IPS DF 19.7 (cell line): Measurements from ENCODE around the gene NR3C2.
"Not testable (repeated sequence)": the region's sequence is repeated elsewhere in the genome, so short reads cannot be mapped to it uniquely, and the experiment has no call there.

Experiments used
- DNase-seq: peaks from one replicate; pipeline ENCODE4 v3.0.0-alpha.2; 2013; ENCODE audit warnings: low read depth, low spot score

Gene NR3C2

GRCh38 chr4:148216866-148217814, 225.1 kb downstream of the NR3C2 start:
- DNase-seq: no peak

DNA sequence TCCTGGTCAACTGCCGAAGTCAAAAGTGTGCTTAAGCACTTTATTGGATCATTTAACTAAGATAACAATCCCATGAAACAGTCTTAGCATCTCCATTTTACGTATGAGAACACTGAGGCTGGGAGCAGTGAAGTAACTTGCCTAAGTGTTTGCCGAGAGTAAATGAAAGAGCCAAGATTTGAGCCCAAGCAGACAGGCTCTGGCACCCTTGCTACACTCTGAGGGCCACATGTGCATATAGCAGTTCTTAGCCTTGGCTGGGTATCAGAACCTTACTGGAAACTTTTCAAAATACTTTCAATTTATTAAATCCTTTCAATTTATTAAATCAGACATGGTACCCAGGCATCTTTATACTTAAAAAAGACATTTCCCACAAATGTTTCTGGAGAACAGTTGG, 225.9 kb downstream of the NR3C2 start:
- DNase-seq: no peak

GRCh38 chr4:148215202-148215601, 227.0 kb downstream of the NR3C2 start:
- DNase-seq: no peak

DNA sequence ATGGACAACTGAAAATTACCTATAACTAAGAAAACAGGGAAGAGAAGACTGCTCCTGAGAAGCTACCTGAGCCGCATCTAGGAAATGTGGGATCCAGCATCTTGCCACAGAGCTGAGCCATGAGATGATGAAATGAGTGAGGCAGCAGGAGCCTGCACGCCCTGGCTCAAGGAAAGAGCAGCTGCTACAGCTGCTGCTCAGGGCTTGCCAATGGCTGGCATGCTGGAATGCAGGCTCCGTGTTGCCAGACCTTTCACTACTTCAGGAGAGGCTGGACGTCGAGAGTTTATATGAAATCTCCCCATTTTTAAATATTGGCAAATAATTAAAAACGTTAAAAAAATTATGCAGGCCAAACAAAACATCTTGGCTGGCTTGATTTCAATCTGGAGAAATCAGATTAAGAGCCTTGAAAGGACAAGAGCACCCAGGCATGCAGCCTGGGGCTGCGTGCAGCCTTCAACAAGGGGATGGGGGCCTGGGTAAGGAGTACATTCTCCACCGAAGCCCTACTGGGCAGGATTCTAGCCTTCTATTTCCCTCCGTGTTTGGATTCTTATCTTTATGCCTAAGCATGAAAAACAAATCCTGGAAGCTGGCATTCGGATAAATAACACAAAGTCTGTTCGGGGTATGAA, 227.6 kb downstream of the NR3C2 start:
- no peak for DNase-seq

GRCh38 chr4:148211533-148211932, 230.7 kb downstream of the NR3C2 start:
- no peak for DNase-seq

DNA sequence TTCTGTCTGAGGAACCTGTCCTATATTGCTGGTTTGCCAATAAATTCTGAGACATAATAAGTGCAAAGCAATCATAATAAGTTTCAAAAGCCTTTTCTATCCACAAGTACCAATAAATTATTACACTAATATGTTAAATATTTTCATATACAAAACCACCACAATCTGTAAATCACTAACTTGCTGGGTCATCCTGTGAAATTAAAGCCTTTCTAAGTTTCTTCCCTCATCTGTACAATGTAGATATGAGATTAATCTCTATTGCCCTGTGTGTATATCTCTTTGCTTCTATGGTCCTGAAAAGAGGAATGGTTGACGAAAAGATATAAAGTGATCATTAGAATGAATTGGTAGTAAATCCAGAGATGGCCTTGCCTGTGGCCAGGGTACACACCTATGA, 231.6 kb downstream of the NR3C2 start:
- no peak for DNase-seq

DNA sequence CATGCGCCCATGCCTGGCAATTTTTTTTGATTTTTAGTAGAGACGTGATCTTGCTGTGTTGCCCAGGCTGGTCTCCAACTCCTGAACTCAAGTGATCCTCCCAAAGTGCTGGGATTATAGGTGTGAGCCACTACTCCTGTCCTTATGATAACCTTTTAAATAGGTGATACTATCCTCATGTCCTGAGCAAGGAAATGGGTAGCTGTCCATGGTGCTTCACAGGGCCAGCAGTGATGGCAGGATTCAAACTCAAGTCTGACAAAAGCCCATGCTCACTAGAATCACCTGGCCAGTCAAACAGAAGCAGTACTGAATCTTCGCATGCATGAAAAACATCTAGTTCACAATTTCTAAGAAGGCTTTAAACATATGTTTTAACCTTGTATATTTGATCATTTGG, 235.1 kb downstream of the NR3C2 start:
- DNase-seq: no peak

GRCh38 chr4:148205476-148205875, 236.7 kb downstream of the NR3C2 start:
- DNase-seq: no peak

DNA sequence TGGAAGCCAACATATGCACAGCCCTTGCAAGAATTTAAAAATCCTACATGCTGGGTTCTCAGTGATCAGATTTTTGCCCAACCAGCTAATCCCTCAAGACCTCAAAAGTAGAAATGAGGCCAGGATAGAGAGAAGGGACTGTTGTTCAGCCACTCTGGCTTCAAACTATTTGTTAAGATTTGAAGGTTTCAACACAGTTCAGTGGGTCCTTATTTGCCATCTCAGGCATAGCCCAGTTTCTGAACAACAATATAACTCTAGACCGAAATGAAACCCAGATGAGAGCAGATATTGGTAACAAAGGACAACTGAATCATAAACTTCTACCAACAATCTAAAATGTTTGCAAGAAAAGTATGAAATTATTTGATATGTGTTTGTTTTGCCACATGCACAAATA, 237.3 kb downstream of the NR3C2 start:
- no peak for DNase-seq

DNA sequence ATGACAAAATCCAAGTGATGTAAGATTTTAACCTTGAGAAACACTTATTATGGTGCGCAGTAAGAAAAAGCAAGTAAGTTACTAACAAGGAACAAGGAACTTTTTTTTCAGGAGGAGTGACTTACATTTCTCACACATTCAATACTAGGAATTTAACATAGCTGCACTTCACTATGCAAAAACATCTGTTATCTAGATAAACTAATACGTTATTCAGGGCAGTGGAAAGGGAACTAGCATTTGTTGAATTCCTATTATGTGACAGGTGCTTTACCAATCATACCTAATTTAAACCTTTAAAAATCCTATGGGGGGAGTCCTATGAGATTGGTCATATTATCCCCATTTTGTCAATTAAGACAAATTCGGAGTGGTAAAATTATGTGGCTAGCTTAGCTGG, 238.0 kb downstream of the NR3C2 start:
- no peak for DNase-seq

DNA sequence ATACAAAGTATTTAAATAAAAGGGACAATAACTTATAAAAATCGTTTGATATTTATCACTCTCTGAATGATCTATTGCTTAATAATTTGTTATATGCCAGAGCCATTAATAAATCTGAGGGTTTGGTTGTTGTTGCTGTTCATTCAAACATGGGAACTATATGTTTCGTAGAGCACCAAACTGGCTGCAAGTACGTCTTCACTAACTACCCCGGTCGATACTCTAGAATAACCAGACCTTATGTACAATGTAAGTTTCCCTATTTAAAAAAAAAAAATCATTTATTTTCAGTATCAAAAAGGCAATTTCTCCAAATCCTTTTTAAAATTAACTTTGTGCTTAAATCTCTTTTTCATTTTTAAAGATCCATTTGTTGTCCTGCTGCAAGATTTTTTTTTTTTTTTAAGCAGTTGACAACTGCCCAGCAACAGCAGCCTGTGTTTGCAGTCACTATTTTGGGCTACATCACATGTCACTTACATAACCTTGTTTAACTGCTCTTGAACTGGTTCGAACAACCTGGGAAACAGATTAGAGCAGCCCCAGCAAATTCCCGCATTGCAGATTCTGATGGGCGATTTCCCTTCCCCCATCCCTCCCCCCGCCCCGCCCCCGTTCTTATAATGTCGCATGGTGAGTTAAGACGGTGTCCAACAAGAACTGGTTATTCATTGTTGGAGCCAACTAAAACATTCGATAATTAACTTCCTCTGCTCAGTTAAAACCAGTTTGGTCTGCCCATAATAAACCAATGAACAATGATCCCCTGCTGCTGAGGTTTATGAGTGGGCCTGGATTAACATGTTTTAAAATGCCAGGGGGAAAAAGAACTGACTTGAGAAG, 238.9 kb downstream of the NR3C2 start:
- DNase-seq: peak; percentile 50

- DNase-seq: no peak
These were observed 241.3 kb downstream of the NR3C2 start for GRCh38 chr4:148200960-148201359.

DNA sequence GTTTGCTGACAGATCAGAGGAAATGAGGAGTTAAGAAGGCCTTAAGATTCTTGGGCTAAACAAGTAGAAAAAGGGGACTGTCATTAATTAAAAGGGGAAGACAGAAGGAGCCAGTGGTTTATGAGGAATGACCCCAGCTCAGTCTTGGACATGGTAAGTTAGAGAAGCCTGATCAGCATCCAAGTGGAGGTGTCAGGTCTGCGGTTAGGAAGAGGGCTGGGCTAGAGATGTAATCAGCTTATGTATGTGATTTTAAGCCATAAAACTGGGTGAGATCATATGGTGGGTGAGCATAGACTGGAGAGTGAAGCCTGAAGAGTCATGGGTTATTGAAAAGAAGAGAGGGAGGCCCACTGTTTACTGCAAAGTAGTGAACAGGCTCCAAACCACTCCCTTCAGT, 246.1 kb downstream of the NR3C2 start:
- DNase-seq: no peak

DNA sequence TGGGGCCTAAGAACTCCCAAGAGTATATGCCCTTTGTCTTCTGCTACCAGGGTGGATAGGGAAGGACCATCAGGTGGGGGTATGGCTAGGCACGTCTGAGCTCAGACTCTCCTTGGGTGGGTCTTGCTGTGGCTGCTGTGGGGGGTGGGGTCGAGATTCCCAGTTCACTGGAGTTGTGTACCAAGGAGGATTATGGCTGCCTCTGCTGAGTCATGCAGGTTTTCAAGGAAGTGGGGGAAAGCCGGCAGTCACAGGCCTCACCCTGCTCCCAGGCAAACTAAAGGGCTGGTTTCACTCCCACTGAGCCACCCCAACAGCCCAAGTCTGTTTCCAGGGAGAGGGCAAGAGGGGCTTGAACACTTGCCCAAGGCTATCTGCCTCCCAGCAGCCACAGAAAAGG, 249.7 kb downstream of the NR3C2 start:
- no peak for DNase-seq

GRCh38 chr4:148187454-148188222, 254.6 kb downstream of the NR3C2 start:
- not testable (repeated sequence) for DNase-seq

- no peak for DNase-seq
These were observed 257.3 kb downstream of the NR3C2 start for GRCh38 chr4:148184922-148185321.

DNA sequence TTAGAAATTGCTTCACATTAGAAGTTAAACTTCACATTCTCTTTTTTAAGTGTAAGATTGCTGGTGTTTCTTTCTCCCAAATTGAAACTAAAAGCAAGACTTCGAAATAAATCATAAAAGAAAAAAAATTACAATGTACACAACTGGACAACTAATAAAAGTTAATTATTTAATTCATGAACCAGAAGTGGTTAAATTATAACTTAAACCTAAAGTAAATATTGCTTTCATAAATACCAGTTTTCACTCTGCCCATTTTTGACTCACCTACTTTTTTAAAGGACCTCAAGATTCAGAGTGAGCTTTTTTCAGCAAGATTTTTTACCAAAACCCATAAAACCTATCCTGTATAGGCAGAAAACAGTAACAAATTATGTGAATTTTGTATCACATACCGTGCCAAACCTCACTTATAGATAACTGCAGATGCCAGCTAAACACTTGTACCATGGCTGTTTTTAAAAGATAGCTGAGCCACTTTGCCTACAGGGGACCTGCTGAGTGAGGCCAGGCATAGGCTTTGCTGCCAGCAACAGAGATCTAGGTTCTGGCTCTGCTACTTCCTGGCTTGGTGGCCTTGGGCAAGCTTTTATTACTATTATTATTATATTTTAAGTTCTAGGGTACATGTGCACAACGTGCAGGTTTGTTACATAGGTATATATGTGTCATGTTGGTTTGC, 259.8 kb downstream of the NR3C2 start:
- DNase-seq: no peak

DNA sequence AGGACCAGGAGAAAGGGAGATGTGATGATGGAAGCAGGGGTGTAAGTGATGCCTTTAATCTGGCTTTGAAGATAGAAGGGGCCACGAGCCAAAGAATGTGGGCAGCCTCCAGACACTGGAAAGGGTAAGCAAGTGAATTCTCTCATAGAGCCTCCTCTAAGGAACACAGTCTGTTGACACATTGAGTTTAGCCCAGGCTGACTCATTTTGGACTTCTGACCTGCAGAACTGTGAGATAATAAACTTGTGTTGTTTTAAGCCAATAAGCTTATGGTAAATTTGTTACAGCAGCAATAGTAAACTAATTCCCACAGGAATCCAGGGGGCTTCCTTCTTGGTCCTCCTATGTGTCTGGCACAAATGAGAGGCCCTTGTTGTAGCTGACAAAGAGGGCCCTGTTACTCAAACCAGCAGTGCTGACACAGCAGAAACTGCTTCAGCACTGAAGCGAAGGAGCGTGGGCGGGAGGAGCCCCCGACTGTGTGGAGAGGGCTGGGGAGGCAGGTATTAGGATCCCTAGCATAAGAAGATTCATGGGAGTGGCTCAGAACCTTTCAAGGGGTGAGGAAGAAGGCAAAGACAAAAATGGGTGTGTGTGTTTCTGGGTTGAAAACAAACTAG, 268.7 kb downstream of the NR3C2 start:
- DNase-seq: no peak

DNA sequence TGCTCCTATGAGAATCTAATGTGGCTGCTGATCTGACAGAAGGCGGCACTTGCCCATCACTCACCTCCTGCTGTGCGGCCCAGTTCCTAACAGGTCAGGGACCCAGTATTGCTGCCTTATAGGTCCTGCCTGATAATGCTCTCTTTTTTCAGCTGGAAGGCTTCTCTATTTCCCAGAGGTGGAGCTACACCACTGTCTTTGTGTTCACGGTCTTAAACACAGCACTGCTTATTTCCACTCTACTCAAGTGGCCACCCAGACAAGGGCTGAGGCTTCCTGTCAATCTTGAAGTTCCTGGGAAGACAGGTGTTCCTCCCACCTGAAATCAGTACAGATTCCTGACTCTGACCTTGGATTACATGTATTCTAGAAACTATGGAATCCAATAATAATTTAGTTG, 270.6 kb downstream of the NR3C2 start:
- no peak for DNase-seq
